Pancreas (tissue), 10 donors: ENCODE measurements around the gene PINK1. TPM values are rescaled to one million over a fixed set of nuclear protein-coding genes. Genes with fewer than 3 reads are reported as not detected.
"Not testable (repeated sequence)": the region's sequence is repeated elsewhere in the genome, so short reads cannot be mapped to it uniquely, and the experiment has no call there.

Experiments
- ATAC-seq, 4 donors: fragments of 200-7000 bp; cut with Tn5 transposase; one replicate each; pipeline versions ENCODE4 v1.8.0 to v1.9.1; 2020; ENCODE audit warnings: mild to moderate bottlenecking in 4 of 4, moderate library complexity in 4 of 4
- DNase-seq, 6 donors: peaks; one replicate each; pipeline ENCODE4 v3.0.0-alpha.2; 2020
- FAIRE-seq: peaks from 2 replicates; lab custom pipeline; 2012; peaks lifted over from hg19 to GRCh38; lab: Jason Lieb, UNC
- H3K27ac ChIP-seq, 4 donors: fragments of 200-600 bp; sonication (generic); 1 replicate in 3 of 4; 2 replicates in 1 of 4; pipeline versions ENCODE4 v1.5.0 to v1.8.0; 2020
- H3K27me3 ChIP-seq, 4 donors: fragments of 200-600 bp; one replicate each; pipeline ENCODE4 v1.8.0; 2021
- H3K36me3 ChIP-seq, 3 donors: fragments of 200-600 bp; sonication (generic) in 1 of 3; one replicate each; pipeline versions ENCODE4 v1.5.0 to v1.8.0; 2020 to 2021
- H3K4me1 ChIP-seq, 3 donors: fragments of 200-600 bp; one replicate each; pipeline ENCODE4 v1.8.0; 2021
- H3K4me3 ChIP-seq, 4 donors: fragments of 200-600 bp; sonication (generic) in 2 of 4; one replicate each; pipeline versions ENCODE4 v1.5.0 to v1.8.0; 2020 to 2021
- H3K9me3 ChIP-seq, 4 donors: fragments of 200-600 bp; one replicate each; pipeline ENCODE4 v1.8.0; 2021
- CTCF ChIP-seq, 4 donors: fragments of 200-600 bp; sonication (generic) in 3 of 4; IDR thresholded peaks; one replicate each; pipeline versions ENCODE4 v1.5.0 to v1.8.0; 2021; ENCODE audit warnings: antibody characterized with exemption in 4 of 4
- WGBS, 2 donors: extraction: QIAGEN DNeasy Blood & Tissue Kit; methylation state at CpG; one replicate each; pipeline ENCODE4 v1.1.7; 2013; 5-methylcytosine and 5-hydroxymethylcytosine counted together
- intact Hi-C, 3 donors: fragments of 100-400 bp; cut with DNase I; formaldehyde crosslinking; loops; one replicate each; pipeline versions ENCODE4 v1.11.1 to v1.14.2; 2022
- polyA plus RNA-seq, 2 donors: library from polyadenylated mRNA; stranded (reverse); fragments of 200-250 nt; gene quantifications; one replicate each; pipeline ENCODE4 v1.2.3, GENCODE V29; 2013
- total RNA-seq, 6 donors: library from RNA; stranded (reverse); fragmentation: NEBNext Ultra II Directional in 4 of 6; extraction: Animal tissue kit (Norgen Biotek cat#: 25700) in 4 of 6; gene quantifications; one replicate each; pipeline versions ENCODE4 v1.2.1 to v1.2.4, GENCODE V29; 2021 to 2023
- donor health status: healthy with polysubstance abuse.
- donor health status: DM: no; HTN: no; CAD: no; lungs with moderate emphysema.
- donor health status: DM: no; HTN: no; CAD: no.
- donor health status: control.
- donor health status: control.
- donor health status: Bipolar disorder and iron deficiency.
- donor health status: DM: yes; HTN: yes; CAD: no.
- donor health status: DM: no; HTN: no; CAD: no.
- donor health status: DM: no; HTN: no; CAD: no.
- donor health status: DM: yes; HTN: yes; CAD: no.

PINK1 gene
- total and polyA plus RNA-seq, 8 donors = 15.6 to 38.0 (median 29.0) TPM

GRCh38 chr1:20668581-20668980 is 35.3 kb downstream of the PINK1 start:
- no peak for DNase-seq
- intact Hi-C loops = no loop called here
- ATAC-seq = no peak
- Histone ChIP-seq H3K4me3 (no peak overlapping the region), H3K27me3 (no peaks in the 10 kb centered on the region), H3K27ac (no peak overlapping the region), H3K9me3 (no peaks in the 10 kb centered on the region), H3K4me1 (no peaks in the 10 kb centered on the region), H3K36me3 (no peaks in the 10 kb centered on the region)
- no peak for TF ChIP-seq CTCF (IDR thresholded peaks at IDR 0.05)
- 94 to 95% methylated on average over 1 of the region's 1 CpG for WGBS, 2 donors
- no peak for FAIRE-seq

GRCh38 chr1:20670936-20671335 is 37.7 kb downstream of the PINK1 start:
- H3K36me3 ChIP-seq = no peaks in the 10 kb centered on the region
- H3K9me3 ChIP-seq = no peaks in the 10 kb centered on the region
- no peaks in the 10 kb centered on the region for H3K27me3 ChIP-seq
- intact Hi-C loops = no loop called here
- H3K4me3 ChIP-seq = no peak overlapping the region
- ATAC-seq (no peak), DNase-seq (no peak), FAIRE-seq (no peak)
- no peak overlapping the region for H3K27ac ChIP-seq
- no peaks in the 10 kb centered on the region for H3K4me1 ChIP-seq
- WGBS, 2 donors = 88 to 89% methylated on average over 5 of the region's 5 CpGs
- no peak for TF ChIP-seq CTCF (IDR thresholded peaks at IDR 0.05)

- FAIRE-seq (no peak), ATAC-seq (no peak)
- 77 to 84% methylated on average over 4 of the region's 4 CpGs for WGBS, 2 donors
These were observed 39.0 kb downstream of the PINK1 start for GRCh38 chr1:20672265-20672632.

GRCh38 chr1:20673626-20674025 is 40.4 kb downstream of the PINK1 start:
- FAIRE-seq, H3K4me3 ChIP-seq, H3K4me1 ChIP-seq, H3K27me3 ChIP-seq, intact Hi-C loops, DNase-seq, H3K36me3 ChIP-seq, H3K27ac ChIP-seq, ATAC-seq, H3K9me3 ChIP-seq: not testable (repeated sequence)
- 84 to 93% methylated on average over 11 of the region's 11 CpGs for WGBS, 2 donors

More at GRCh38 chr1:20672265-20672632, 39.0 kb downstream of the PINK1 start:
- no peaks in the 10 kb centered on the region for H3K4me1 ChIP-seq
- no peak overlapping the region for H3K27ac ChIP-seq
- H3K27me3 ChIP-seq = no peaks in the 10 kb centered on the region
- intact Hi-C loops = no loop called here
- no peaks in the 10 kb centered on the region for H3K36me3 ChIP-seq
- TF ChIP-seq CTCF (IDR thresholded peaks at IDR 0.05) = no peak
- H3K9me3 ChIP-seq = no peaks in the 10 kb centered on the region
- no peak overlapping the region for H3K4me3 ChIP-seq
- no peak for DNase-seq

- Histone ChIP-seq H3K4me3 (no peak overlapping the region), H3K27me3 (no peaks in the 10 kb centered on the region), H3K9me3 (no peaks in the 10 kb centered on the region), H3K27ac (no peak overlapping the region), H3K36me3 (no peaks in the 10 kb centered on the region), H3K4me1 (no peaks in the 10 kb centered on the region)
- intact Hi-C loops = no loop called here
- DNase-seq (no peak), FAIRE-seq (no peak), ATAC-seq (no peak)
- WGBS, 2 donors = 76 to 80% methylated on average over 6 of the region's 6 CpGs
- TF ChIP-seq CTCF (IDR thresholded peaks at IDR 0.05) = no peak
These were observed 45.3 kb downstream of the PINK1 start for GRCh38 chr1:20678599-20678998.
